Measurements from ENCODE around the gene ATP23.

The ATP23 gene

GRCh38 chr12:57964421-57964820, 23.1 kb downstream of the ATP23 start:
- H3K9me2 ChIP-seq (ENCODE audit: low read depth, low read length): 0 out of 2 replicates have a peak, but pooled peaks cover 3% of the 10 kb centered on the region
- H3K27me3 ChIP-seq (ENCODE audit: insufficient read depth, low read length): no peaks in the 10 kb centered on the region
- H3K9me3 ChIP-seq (ENCODE audit: low read length): no peaks in the 10 kb centered on the region
- TF ChIP-seq CTCF (IDR thresholded peaks at IDR 0.05; ENCODE audit: low read length) (no peak), EZH2 (IDR thresholded peaks at IDR 0.05; ENCODE audit: borderline replicate concordance, low read length) (no peak)
- no peak overlapping the region for H2AFZ ChIP-seq (ENCODE audit: low read length)
- H3K27ac ChIP-seq (ENCODE audit: low read depth, low read length, poor library complexity, severe bottlenecking): no peak overlapping the region
- no peaks in the 10 kb centered on the region for H4K20me1 ChIP-seq (ENCODE audit: insufficient read depth, low read length)
- no peak overlapping the region for H3K9ac ChIP-seq (ENCODE audit: low read length)
- H3F3A ChIP-seq (ENCODE audit: insufficient read depth, low read length): no peaks in the 10 kb centered on the region
- no peak overlapping the region for H3K4me2 ChIP-seq (ENCODE audit: low read length)
- H3K79me2 ChIP-seq (ENCODE audit: insufficient read depth, low read length): no peaks in the 10 kb centered on the region
- no peak overlapping the region for H3K4me3 ChIP-seq (ENCODE audit: low read depth, low read length, poor library complexity, severe bottlenecking)
- H3K36me3 ChIP-seq (ENCODE audit: insufficient read depth, low read length): no peaks in the 10 kb centered on the region; the same call in 1 of the 2 replicates
- H3K4me1 ChIP-seq (ENCODE audit: insufficient read depth, low read length, severe bottlenecking): peaks cover 6% of the 10 kb centered on the region

GRCh38 chr12:57965766-57966165, 24.4 kb downstream of the ATP23 start:
- Histone ChIP-seq H3K27ac (ENCODE audit: low read depth, low read length, poor library complexity, severe bottlenecking) (no peak overlapping the region), H3K9me3 (ENCODE audit: low read length) (no peaks in the 10 kb centered on the region), H4K20me1 (ENCODE audit: insufficient read depth, low read length) (no peaks in the 10 kb centered on the region), H3K4me1 (ENCODE audit: insufficient read depth, low read length, severe bottlenecking) (peaks cover 6% of the 10 kb centered on the region), H3K9ac (ENCODE audit: low read length) (no peak overlapping the region), H3K4me3 (ENCODE audit: low read depth, low read length, poor library complexity, severe bottlenecking) (peak overlapping the region; percentile 21), H3K9me2 (ENCODE audit: low read depth, low read length) (0 out of 2 replicates have a peak, but pooled peaks cover 3% of the 10 kb centered on the region), H3K27me3 (ENCODE audit: insufficient read depth, low read length) (no peaks in the 10 kb centered on the region), H3K36me3 (ENCODE audit: insufficient read depth, low read length) (no peaks in the 10 kb centered on the region; the same call in 1 of the 2 replicates), H3K79me2 (ENCODE audit: insufficient read depth, low read length) (no peaks in the 10 kb centered on the region), H2AFZ (ENCODE audit: low read length) (no peak overlapping the region), H3K4me2 (ENCODE audit: low read length) (0 out of 2 replicates have a peak overlapping the region, but pooled peaks have one; percentile 11), H3F3A (ENCODE audit: insufficient read depth, low read length) (no peaks in the 10 kb centered on the region)
- TF ChIP-seq EZH2 (IDR thresholded peaks at IDR 0.05; ENCODE audit: borderline replicate concordance, low read length) (no peak), CTCF (IDR thresholded peaks at IDR 0.05; ENCODE audit: low read length) (no peak)

- no peaks in the 10 kb centered on the region for H3K27me3 ChIP-seq (ENCODE audit: insufficient read depth, low read length)
- no peaks in the 10 kb centered on the region for H3K79me2 ChIP-seq (ENCODE audit: insufficient read depth, low read length)
- TF ChIP-seq EZH2 (IDR thresholded peaks at IDR 0.05; ENCODE audit: borderline replicate concordance, low read length): no peak
- TF ChIP-seq CTCF (IDR thresholded peaks at IDR 0.05; ENCODE audit: low read length): no peak
- peaks cover 6% of the 10 kb centered on the region for H3K4me1 ChIP-seq (ENCODE audit: insufficient read depth, low read length, severe bottlenecking)
- no peaks in the 10 kb centered on the region for H4K20me1 ChIP-seq (ENCODE audit: insufficient read depth, low read length)
- no peak overlapping the region for H2AFZ ChIP-seq (ENCODE audit: low read length)
- 0 out of 2 replicates have a peak, but pooled peaks cover 3% of the 10 kb centered on the region for H3K9me2 ChIP-seq (ENCODE audit: low read depth, low read length)
- H3F3A ChIP-seq (ENCODE audit: insufficient read depth, low read length): no peaks in the 10 kb centered on the region
- no peaks in the 10 kb centered on the region for H3K9me3 ChIP-seq (ENCODE audit: low read length)
- no peak overlapping the region for H3K4me3 ChIP-seq (ENCODE audit: low read depth, low read length, poor library complexity, severe bottlenecking)
- no peak overlapping the region for H3K9ac ChIP-seq (ENCODE audit: low read length)
- no peak overlapping the region for H3K4me2 ChIP-seq (ENCODE audit: low read length)
- no peaks in the 10 kb centered on the region; the same call in 1 of the 2 replicates for H3K36me3 ChIP-seq (ENCODE audit: insufficient read depth, low read length)
- no peak overlapping the region for H3K27ac ChIP-seq (ENCODE audit: low read depth, low read length, poor library complexity, severe bottlenecking)
Observed at GRCh38 chr12:57966536-57966935, 25.2 kb downstream of the ATP23 start.

All from OCI-LY1 (cell line).